Mesothelial cell of epicardium (in vitro differentiated cells): Measurements from ENCODE around the gene CFAP221. TPM values are rescaled to one million over a fixed set of nuclear protein-coding genes. Genes with fewer than 3 reads are reported as not detected.

Experiments
- DNase-seq, 2 experiments: peaks; one replicate each; pipeline ENCODE4 v3.0.0; 2021; ENCODE audit warnings: low spot score in 2 of 2; ENCODE audit not compliant: unreplicated experiment in 2 of 2
- H3K27ac Mint-ChIP-seq: 2 replicates; pipeline ENCODE4 v1.8.0; 2021; ENCODE audit warnings: mixed read lengths
- H3K27me3 Mint-ChIP-seq: 2 replicates; pipeline ENCODE4 v1.8.0; 2021; ENCODE audit warnings: low read depth, mixed read lengths
- H3K36me3 Mint-ChIP-seq: 2 replicates; pipeline ENCODE4 v1.8.0; 2021; ENCODE audit warnings: mixed read lengths
- H3K4me1 Mint-ChIP-seq: 2 replicates; pipeline ENCODE4 v1.8.0; 2021; ENCODE audit warnings: mixed read lengths
- H3K4me3 Mint-ChIP-seq: 2 replicates; pipeline ENCODE4 v1.8.0; 2021; ENCODE audit warnings: mild to moderate bottlenecking, moderate library complexity, mixed read lengths
- H3K9me3 Mint-ChIP-seq: 2 replicates; pipeline ENCODE4 v1.8.0; 2021; ENCODE audit warnings: mixed read lengths
- CTCF ChIP-seq: fragments of 200-600 bp; sonication (generic); IDR thresholded peaks from one replicate; pipeline ENCODE4 v1.5.0; 2021; ENCODE audit warnings: antibody characterized with exemption; ENCODE audit not compliant: unreplicated experiment
- total RNA-seq: library from RNA; stranded (reverse); gene quantifications from 3 replicates; pipeline ENCODE4 v1.2.1, GENCODE V29; 2021

The CFAP221 gene
- total RNA-seq, 1 donor from 2014 or later: 4.6 TPM

GRCh38 chr2:119545754-119546446, 1.7 kb downstream of the CFAP221 start:
- Mint-ChIP-seq H3K4me3 (no peak overlapping the region), H3K4me1 (peaks cover 30% of the 10 kb centered on the region), H3K27me3 (no peaks in the 10 kb centered on the region), H3K36me3 (no peaks in the 10 kb centered on the region), H3K9me3 (peaks cover 2% of the 10 kb centered on the region), H3K27ac (no peak overlapping the region)
- no peak for DNase-seq
- TF ChIP-seq CTCF: no peak

DNA sequence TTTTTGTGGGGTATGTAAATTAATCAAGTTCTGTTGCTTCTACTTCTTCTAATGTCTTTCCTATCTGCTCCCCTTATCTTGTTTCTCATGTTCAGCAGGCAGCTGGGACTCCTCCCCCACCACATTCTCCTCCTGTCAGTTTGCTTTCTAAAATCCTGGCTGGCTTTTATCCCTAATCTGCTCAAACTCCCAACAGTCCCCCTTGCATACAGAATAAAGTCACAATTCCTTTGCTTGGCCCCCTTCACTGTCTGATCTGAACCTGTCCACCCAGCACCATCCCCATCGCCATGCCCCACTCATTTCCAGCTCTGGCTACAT, 2.2 kb downstream of the CFAP221 start:
- Mint-ChIP-seq H3K27ac (peak overlapping the region; percentile 5), H3K27me3 (no peaks in the 10 kb centered on the region), H3K4me3 (no peak overlapping the region), H3K36me3 (no peaks in the 10 kb centered on the region), H3K4me1 (peaks cover 30% of the 10 kb centered on the region), H3K9me3 (peaks cover 4% of the 10 kb centered on the region)
- no peak for DNase-seq
- TF ChIP-seq CTCF: no peak

DNA sequence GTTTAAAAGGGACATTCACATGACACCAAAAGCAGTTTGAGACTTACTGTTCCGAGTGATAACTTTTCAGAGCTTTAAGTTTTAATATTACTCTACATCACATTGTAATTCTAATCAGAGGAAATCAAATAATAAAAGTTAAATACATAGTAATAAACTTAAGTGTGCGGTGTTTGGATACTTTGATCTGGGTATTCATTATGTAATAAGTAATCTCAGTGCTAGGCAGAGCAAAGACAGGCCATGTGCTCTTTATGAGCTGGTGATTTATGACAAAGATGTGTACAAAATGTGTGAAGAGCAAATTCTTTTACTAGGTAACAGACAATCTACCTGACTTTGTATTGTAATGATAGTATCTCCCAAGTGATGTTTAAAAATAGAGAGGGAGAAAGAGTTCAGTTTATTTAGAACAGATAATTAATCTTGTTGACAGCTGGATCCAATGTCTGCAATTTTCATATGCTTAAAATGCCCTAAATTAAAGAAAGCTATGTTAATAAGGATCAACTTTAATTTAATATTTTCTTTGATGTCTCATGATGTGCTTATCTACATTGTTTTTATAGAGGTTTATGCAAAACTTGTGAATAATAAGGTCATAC, 4.4 kb downstream of the CFAP221 start:
- H3K36me3 Mint-ChIP-seq: no peaks in the 10 kb centered on the region
- peaks cover 30% of the 10 kb centered on the region for H3K4me1 Mint-ChIP-seq
- no peak for DNase-seq
- H3K4me3 Mint-ChIP-seq: no peak overlapping the region
- H3K27ac Mint-ChIP-seq: no peak overlapping the region
- peaks cover 4% of the 10 kb centered on the region for H3K9me3 Mint-ChIP-seq
- no peaks in the 10 kb centered on the region for H3K27me3 Mint-ChIP-seq
- no peak for TF ChIP-seq CTCF

DNA sequence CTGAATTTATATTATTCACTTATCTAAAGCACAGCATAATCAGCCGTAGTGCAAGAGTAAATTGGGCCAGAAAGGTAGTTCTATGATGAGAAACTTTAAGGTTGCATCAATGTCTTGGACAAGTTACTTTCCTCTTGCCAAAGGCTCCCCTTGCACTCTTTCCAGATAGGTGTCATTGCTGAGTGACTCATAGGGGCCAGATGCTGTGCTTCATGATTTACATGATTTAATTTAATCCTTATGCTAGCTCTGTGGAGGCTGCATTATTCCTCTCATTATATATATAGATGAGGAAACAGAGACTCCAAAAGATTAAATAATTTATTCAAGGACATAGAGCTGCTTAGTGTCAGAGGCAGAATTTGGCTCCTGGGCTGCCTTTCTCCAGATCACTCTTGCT, 5.0 kb downstream of the CFAP221 start:
- no peak for TF ChIP-seq CTCF
- DNase-seq: no peak
- Mint-ChIP-seq H3K36me3 (no peaks in the 10 kb centered on the region), H3K27me3 (no peaks in the 10 kb centered on the region), H3K9me3 (peaks cover 4% of the 10 kb centered on the region), H3K4me3 (no peak overlapping the region), H3K4me1 (peaks cover 30% of the 10 kb centered on the region), H3K27ac (no peak overlapping the region)

GRCh38 chr2:119550346-119550745, 6.1 kb downstream of the CFAP221 start:
- peaks cover 23% of the 10 kb centered on the region for H3K4me1 Mint-ChIP-seq
- no peak for DNase-seq
- H3K36me3 Mint-ChIP-seq: no peaks in the 10 kb centered on the region
- H3K9me3 Mint-ChIP-seq: peaks cover 4% of the 10 kb centered on the region
- peaks cover 1% of the 10 kb centered on the region for H3K27me3 Mint-ChIP-seq
- TF ChIP-seq CTCF: no peak
- no peak overlapping the region for H3K27ac Mint-ChIP-seq
- no peak overlapping the region for H3K4me3 Mint-ChIP-seq

DNA sequence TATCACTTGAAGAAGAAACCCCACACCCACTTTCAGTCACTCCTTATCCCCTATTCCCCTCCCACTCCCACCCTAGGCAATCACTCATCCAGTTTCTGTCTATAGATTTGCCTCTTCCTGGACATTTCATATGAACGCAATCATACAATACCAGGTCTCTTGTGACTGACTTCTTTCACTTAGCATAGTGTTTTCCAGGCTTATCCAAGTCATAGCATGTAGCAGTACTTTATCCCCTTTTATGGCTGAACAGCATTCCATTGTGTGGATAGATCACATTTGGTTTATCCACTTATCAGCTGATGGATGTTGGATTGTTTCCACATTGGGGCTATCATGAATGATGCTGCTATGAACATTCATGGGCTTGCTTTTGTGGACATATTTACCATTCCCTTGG, 6.6 kb downstream of the CFAP221 start:
- Mint-ChIP-seq H3K27ac (no peak overlapping the region), H3K9me3 (peaks cover 4% of the 10 kb centered on the region), H3K4me3 (no peak overlapping the region), H3K27me3 (peaks cover 1% of the 10 kb centered on the region), H3K36me3 (no peaks in the 10 kb centered on the region), H3K4me1 (peaks cover 18% of the 10 kb centered on the region)
- no peak for DNase-seq
- TF ChIP-seq CTCF: no peak
